Measurements from ENCODE around the gene ITSN1.
A peak's percentile ranks its signal among the peaks of the same experiment; 100 is the strongest.

DNA sequence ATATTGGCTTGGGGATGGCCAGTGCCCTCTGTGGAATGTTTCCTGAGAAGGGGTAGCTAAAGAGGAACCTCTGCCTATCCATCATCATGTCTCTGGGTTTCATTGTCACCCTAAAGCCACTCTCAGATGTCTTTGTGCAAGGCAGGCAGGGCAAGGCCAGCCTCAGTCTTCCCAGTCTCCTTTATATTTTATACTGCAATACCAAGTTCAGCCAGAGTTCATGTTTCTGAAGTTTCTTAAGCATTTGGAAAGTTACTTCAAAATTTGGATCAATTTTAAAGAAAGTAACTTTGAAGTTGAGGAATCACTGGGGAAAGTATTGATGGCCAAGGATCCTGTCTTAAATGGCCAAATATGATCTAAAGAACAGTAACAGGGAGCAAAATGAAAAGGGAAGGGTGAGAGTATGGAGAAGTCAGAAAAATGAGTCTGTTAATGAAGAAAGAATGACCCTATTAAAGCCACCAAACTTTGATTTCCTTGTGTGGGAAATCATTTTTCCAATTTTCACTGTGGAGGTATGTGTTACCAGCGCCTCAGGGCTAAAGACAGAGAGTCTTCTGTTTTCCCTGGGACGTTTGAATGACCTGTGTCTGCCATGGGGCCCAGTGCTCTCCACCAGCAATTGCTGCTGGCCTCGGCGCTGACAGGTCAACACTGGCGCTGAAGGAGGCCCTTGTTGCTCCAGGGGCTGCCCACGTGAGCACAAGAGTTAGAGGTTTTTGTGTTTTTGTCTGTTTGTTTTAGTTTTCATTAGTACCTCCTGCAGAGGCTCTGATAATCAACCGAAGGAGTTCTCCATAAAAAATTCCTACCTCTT, 179.4 kb downstream of the ITSN1 start:
- TF ChIP-seq, protein P1, sequence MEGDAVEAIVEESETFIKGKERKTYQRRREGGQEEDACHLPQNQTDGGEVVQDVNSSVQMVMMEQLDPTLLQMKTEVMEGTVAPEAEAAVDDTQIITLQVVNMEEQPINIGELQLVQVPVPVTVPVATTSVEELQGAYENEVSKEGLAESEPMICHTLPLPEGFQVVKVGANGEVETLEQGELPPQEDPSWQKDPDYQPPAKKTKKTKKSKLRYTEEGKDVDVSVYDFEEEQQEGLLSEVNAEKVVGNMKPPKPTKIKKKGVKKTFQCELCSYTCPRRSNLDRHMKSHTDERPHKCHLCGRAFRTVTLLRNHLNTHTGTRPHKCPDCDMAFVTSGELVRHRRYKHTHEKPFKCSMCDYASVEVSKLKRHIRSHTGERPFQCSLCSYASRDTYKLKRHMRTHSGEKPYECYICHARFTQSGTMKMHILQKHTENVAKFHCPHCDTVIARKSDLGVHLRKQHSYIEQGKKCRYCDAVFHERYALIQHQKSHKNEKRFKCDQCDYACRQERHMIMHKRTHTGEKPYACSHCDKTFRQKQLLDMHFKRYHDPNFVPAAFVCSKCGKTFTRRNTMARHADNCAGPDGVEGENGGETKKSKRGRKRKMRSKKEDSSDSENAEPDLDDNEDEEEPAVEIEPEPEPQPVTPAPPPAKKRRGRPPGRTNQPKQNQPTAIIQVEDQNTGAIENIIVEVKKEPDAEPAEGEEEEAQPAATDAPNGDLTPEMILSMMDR (IDR thresholded peaks at IDR 0.05), result peak in 3 of 6 experiments; percentile 13 to 32 (median 27)
- no peak for TF ChIP-seq POLR2A (IDR thresholded peaks at IDR 0.05)

Measured in thyroid gland (tissue), 4 donors.